COR-L47 (cell line): ENCODE results near the gene CREG2.
A peak's percentile ranks its signal among the peaks of the same experiment; 100 is the strongest.
"Not testable (repeated sequence)": the region's sequence is repeated elsewhere in the genome, so short reads cannot be mapped to it uniquely, and the experiment has no call there.

Source experiments
- DNase-seq: peaks from one replicate; lab custom pipeline; 2025; lab: John Stamatoyannopoulos, UW

CREG2 gene

GRCh38 chr2:101374821-101375561 lies 12.3 kb downstream of the CREG2 start:
- no peak for DNase-seq

DNA sequence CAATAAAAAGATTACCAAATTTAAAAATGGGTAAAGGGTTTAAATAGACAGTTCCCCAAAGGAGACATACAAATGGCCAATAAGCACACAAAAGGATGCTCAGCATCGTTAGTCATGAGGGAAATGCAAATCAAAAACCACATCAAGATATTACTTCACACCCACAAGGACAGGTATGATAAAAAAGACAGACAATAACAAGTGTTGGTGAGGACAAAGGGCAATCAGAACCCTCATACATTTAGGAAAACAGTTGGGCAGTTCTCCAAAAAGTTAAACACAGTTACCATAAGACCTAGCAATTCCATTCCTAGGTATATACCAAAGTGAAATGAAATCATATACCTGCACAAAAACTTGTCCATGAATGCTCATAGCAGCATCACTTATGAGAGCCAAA lies 14.5 kb downstream of the CREG2 start:
- DNase-seq = no peak

- DNase-seq = no peak
Observed at GRCh38 chr2:101371636-101372035, 15.7 kb downstream of the CREG2 start.

- DNase-seq = no peak
Observed at GRCh38 chr2:101369100-101369499, 18.2 kb downstream of the CREG2 start.

GRCh38 chr2:101368376-101368775 lies 18.9 kb downstream of the CREG2 start:
- no peak for DNase-seq

DNA sequence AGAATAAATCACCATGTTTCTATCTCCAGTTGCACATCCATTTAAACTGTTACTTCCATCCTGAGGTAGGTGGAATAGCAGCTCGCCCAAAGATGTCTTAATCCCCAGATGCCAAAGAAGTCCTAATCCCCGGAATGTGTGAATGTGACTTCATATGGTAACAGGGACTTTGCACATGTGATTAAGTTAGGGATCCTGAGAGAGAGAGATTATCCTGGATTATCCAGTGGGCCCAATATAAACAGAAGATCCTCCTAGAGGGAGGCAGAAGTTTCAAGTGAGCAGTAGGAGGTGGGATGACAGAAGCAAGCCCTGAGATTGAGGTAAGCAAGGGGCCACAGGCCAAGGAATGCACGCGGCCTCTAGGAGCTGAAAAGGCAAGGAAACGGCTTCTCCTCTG lies 19.8 kb downstream of the CREG2 start:
- DNase-seq = no peak

GRCh38 chr2:101364878-101365277 lies 22.4 kb downstream of the CREG2 start:
- DNase-seq = no peak

DNA sequence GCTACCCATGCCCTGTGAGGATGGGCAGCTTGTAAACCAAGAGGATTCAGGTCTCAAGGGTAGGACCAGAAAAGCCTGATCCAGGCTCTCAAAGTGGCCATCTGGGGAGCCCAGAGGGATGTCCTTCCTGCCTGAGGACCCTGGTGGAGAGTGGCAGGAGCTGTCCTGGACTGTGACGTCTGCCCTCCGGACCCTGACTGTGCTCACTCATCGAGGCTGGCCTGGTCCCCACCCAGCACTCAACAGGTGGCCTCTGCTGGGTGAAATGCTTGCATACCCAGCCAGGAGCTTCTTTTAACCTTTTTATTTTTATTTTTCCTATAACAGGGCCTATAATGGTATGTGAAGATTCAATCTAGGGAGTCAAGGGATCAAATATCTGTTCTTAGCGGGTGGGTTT lies 24.5 kb downstream of the CREG2 start:
- DNase-seq = no peak

DNA sequence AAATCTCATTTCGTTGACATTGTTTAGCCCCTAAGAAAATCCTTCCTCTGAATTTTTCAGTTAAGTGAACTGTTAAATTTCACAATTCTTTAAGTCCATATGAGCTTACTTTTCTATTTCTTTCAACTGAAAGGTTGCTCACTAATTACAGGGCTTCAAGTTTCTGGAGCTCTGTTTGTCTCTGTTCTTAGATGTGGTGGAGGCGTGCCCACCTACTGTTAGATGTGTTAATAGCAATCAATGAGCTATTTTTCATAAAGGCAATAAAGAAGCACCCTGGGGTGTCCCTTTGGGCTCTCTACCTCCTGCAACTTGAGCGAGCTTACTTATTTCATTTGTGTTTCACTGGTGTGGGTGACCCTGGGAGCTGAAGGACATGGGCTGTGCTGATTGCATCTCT lies 25.0 kb downstream of the CREG2 start:
- DNase-seq = peak; percentile 13

DNA sequence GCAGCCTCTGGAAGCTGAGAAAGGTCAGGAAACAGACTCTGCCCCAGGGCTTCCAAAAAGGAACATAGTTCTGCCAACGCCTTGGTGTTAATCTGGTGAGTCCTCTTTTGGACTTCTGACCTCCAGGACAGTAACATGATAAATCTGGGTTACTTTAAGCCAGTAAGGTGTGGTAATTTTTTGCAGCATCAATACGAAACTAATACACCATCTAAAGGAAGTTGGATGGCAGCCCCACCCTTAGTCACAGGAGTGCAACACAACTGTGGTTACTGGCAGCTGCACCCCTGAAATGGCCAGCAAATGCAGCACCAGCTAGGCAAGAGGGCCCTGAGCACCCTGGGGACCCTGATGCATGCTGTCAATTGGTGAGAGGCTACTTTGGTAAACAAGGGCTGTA lies 25.8 kb downstream of the CREG2 start:
- DNase-seq = no peak

- DNase-seq = no peak
Observed at GRCh38 chr2:101361121-101361520, 26.2 kb downstream of the CREG2 start.

GRCh38 chr2:101360232-101360631 lies 27.1 kb downstream of the CREG2 start:
- no peak for DNase-seq

GRCh38 chr2:101359410-101359954 lies 27.8 kb downstream of the CREG2 start:
- DNase-seq = no peak

DNA sequence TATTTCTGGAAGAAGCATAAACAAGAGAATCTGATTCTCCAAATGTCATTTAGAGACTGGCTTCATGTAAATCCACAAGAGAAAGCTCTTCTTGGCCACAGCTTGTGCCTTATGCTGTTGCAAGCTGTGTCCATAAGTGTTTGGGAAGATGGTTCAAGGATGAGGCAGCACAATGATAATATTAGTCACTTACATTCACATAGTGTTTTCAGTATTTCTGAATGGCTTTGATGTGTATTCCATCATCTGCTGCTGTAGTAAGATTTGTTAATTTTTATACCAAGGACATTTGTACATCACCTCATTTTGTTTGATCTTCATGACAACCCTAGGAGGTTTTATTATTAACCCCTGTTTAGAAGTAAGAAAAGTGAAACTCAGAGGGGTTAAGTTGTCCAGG lies 29.9 kb downstream of the CREG2 start:
- no peak for DNase-seq

- DNase-seq = no peak
Observed at GRCh38 chr2:101356521-101356920, 30.8 kb downstream of the CREG2 start.

GRCh38 chr2:101356055-101356454 lies 31.2 kb downstream of the CREG2 start:
- no peak for DNase-seq

DNA sequence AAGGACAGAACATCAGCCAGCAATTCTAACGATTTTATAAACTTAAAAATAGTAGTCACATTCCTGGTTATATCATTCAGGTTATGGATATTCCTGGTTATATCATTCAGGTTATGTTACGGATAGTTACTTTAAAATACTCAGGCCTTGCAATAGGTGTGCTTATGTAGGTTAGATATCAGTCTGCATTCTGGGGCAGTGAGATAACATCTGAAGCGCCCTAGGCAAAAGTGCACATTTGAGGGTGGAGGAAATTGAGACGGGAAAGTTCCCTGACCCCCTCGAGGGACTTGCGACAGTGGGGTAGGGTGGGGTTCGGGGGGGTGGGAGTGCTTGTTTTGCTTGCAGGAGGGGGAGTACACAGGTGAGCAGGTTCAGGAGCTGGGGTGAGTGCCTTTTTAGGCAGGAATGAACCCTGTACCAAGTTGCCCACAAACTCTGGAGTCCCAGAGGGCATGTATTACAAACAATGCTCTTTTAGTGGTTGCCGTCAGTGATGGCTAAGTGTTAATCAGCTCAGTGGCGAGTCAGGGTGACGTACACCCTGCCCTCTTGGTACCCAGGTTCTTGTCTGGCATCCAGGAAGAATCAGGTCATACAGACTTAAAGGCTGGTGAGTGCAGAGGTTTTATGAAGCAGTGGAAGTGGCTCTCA lies 31.8 kb downstream of the CREG2 start:
- no peak for DNase-seq

DNA sequence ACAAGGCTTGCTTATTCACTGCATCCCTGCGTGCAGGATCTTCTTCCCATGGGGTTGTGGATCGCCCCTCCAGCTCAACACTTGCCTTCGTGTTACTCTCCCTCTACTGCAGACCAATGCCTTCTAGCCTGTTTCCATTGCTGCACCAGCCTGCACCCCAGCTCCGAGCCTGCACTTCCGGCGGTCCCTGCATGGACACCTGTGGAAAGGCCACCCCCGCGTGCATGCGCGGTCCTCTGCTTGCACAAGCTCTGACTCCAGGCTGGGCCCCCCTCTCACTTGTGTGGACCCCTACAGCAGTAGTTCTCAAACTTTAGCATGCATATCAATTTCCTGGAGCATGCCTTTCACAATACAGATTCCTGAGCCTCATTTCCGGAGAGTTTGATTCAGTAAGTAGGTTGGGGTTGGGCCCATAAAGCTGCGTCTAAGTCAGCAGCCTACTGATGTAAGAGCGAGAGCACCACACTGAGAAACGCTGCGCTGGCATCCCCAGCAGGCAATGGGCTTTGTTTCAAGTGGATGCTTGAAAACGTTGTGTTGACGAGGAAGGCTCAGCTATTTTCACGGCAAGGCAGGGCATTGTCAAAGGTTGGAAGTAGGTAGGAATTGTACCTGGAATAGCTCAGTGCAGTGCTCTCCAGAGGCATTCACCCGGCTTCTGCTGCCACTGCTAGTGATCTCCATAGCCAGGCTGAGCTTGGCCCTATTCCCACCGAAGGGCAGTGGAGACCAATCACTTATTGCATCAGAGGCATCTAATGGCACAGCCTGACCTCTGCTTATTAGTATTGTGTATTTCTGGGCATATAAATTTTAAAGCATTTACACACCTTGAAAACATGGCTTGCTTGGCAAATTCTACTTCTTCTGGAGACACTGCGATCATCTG lies 32.6 kb downstream of the CREG2 start:
- no peak for DNase-seq

GRCh38 chr2:101352631-101353030 lies 34.7 kb downstream of the CREG2 start:
- DNase-seq = not testable (repeated sequence)

DNA sequence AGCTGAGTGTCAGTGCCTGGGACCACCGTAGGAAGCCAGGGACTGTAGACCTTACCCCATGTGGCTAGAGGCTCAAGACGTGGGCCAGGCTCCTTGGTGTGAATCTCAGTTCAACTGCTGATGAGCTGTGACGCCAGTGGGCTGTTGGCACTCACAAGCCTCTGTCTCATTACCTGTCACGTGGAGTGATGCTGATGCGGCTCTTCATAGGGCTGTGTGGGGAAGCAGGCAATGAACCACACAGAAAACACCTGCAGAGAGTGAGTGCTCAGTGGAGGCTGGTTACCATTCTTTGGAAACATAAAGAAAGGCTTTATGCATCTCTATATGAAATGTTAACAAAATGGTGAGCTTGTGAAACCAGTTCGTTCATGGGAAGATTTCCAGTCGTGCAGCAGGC lies 36.1 kb downstream of the CREG2 start:
- DNase-seq = no peak

DNA sequence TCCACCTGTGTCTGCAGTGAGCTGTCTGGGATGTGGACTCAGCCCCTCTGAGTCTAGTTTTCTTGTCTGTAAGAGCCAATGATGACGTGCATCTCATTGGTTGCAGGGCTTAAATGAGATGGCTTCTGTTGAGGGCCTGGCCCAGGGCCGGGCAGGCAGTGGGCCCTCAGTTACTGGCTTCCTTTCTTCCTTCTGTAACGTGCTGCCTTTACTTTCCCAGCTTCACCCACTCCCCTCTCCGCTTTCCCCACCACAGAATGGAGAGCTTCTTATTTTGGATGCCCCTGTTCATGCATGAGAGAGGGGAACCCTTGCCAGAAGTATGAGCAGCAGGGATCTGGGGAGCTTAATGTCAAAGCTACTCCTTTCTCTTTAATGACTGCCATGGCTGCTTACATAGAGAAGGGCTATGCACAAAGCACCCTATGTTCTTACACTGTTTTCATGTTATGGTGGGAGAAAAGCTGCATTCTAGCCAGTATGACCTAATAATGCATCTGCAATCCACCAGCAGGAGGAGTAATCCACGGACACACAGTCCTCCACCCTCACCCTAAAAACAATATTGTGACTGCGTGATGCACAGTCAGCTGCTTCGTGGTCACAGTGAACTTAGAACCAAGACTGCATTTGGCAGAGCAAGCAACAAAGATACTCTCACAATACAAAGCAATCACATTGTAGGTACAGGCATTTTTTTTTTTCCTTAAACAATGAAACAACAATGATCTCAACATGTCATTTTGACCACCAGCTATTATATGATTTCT lies 37.2 kb downstream of the CREG2 start:
- no peak for DNase-seq

DNA sequence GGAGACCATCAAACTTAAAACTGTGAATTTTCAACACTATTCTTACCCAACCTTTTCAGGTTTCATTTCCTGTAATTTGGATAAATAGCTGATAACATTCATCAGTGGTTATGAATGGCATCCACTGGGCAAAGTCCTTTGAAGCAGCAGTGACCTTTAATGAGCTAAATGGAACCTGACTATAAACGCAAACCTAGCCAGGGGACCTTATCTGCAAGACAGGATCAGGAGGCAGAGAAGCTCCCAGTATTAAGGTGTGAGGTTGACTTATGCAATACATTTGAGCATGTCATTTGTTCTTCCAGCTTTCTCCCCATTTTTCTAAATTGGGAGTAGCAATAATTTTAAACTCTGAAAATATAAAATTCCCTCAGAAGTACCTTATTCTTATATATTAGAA lies 38.4 kb downstream of the CREG2 start:
- DNase-seq = no peak
